ENCODE results near the gene ABL2.

DNA sequence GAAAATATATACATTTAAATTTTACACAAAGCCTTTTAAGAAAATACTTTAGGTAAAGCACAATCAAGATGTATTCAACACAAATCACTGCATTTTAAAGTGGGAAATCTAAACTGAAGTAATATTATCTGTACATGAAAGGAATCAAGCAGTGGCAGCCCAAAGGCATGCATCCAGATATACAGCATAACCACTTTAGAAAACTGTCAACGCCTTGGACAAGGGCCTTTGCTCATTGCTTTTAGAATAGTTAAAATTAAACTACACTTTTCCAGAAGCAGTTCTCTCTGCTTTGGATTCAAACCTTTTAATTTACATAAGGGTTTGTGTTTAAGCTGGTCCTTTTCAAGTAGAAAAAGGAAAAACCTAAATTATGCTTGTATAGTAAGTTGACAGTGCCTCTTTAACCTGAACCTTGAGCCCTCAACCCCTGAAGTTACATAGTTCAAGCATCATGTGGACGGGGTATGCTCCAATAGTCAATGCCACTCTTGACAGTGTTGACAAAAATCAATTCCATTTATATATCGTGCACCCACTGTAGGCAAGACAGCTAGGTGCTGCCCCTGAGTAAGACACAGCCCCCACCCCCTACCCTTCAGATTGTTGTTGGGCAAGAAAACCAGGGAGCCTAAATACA lies 124.7 kb downstream of the ABL2 start:
- TF ChIP-seq, protein P1, sequence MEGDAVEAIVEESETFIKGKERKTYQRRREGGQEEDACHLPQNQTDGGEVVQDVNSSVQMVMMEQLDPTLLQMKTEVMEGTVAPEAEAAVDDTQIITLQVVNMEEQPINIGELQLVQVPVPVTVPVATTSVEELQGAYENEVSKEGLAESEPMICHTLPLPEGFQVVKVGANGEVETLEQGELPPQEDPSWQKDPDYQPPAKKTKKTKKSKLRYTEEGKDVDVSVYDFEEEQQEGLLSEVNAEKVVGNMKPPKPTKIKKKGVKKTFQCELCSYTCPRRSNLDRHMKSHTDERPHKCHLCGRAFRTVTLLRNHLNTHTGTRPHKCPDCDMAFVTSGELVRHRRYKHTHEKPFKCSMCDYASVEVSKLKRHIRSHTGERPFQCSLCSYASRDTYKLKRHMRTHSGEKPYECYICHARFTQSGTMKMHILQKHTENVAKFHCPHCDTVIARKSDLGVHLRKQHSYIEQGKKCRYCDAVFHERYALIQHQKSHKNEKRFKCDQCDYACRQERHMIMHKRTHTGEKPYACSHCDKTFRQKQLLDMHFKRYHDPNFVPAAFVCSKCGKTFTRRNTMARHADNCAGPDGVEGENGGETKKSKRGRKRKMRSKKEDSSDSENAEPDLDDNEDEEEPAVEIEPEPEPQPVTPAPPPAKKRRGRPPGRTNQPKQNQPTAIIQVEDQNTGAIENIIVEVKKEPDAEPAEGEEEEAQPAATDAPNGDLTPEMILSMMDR (IDR thresholded peaks at IDR 0.05) = no peak
- no peak for TF ChIP-seq POLR2A (IDR thresholded peaks at IDR 0.05)

Data from vagina (tissue), 2 donors.